ENCODE measurements around the gene PARM1. TPM values are rescaled to one million over a fixed set of nuclear protein-coding genes. Genes with fewer than 3 reads are reported as not detected.

The PARM1 gene
- total and polyA plus RNA-seq, 2 experiments from 2014 or later: 107 to 154 TPM

GRCh38 chr4:74942251-74942917 lies 9.5 kb downstream of the PARM1 start:
- Histone ChIP-seq H3K27me3 (no peaks in the 10 kb centered on the region), H3K9me2 (replicated peaks; ENCODE audit: insufficient read depth) (no peaks in the 10 kb centered on the region), H4K20me1 (ENCODE audit: insufficient read depth, poor library complexity, severe bottlenecking) (no peaks in the 10 kb centered on the region), H3K9me3 (ENCODE audit: low read depth) (no peaks in the 10 kb centered on the region), H2AFZ (no peak overlapping the region), H3K4me1 (ENCODE audit: insufficient read depth) (peaks cover 17% of the 10 kb centered on the region), H3K4me2 (no peak overlapping the region), H3K36me3 (replicated peaks; ENCODE audit: insufficient read depth, low read depth) (no peaks in the 10 kb centered on the region), H3K79me2 (peaks cover 89% of the 10 kb centered on the region), H3K4me3 (no peak overlapping the region), H3K27ac (peak overlapping the region; percentile 24)
- 65% methylated on average over 3 of the region's 3 CpGs for WGBS (ENCODE audit: low lambda C conversion rate, missing lambda C conversion rate)
- no peak for TF ChIP-seq EZH2phosphoT487 (IDR thresholded peaks at IDR 0.05; ENCODE audit: low read depth, severe bottlenecking, unreplicated experiment)
- no peak for TF ChIP-seq EZH2 (IDR thresholded peaks at IDR 0.05; ENCODE audit: borderline replicate concordance)
- TF ChIP-seq, protein P1, sequence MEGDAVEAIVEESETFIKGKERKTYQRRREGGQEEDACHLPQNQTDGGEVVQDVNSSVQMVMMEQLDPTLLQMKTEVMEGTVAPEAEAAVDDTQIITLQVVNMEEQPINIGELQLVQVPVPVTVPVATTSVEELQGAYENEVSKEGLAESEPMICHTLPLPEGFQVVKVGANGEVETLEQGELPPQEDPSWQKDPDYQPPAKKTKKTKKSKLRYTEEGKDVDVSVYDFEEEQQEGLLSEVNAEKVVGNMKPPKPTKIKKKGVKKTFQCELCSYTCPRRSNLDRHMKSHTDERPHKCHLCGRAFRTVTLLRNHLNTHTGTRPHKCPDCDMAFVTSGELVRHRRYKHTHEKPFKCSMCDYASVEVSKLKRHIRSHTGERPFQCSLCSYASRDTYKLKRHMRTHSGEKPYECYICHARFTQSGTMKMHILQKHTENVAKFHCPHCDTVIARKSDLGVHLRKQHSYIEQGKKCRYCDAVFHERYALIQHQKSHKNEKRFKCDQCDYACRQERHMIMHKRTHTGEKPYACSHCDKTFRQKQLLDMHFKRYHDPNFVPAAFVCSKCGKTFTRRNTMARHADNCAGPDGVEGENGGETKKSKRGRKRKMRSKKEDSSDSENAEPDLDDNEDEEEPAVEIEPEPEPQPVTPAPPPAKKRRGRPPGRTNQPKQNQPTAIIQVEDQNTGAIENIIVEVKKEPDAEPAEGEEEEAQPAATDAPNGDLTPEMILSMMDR (IDR thresholded peaks at IDR 0.05; ENCODE audit: poor library complexity): no peak
- no peak for DNase-seq (ENCODE audit: low spot score)

- 88% methylated on average over 3 of the region's 3 CpGs for WGBS (ENCODE audit: low lambda C conversion rate, missing lambda C conversion rate)
- no peak for DNase-seq (ENCODE audit: low spot score)
- no peak for TF ChIP-seq EZH2phosphoT487 (IDR thresholded peaks at IDR 0.05; ENCODE audit: low read depth, severe bottlenecking, unreplicated experiment)
- TF ChIP-seq, protein P1 (IDR thresholded peaks at IDR 0.05; ENCODE audit: poor library complexity): no peak
Measured at GRCh38 chr4:74942918-74943253, 10.0 kb downstream of the PARM1 start.

DNA sequence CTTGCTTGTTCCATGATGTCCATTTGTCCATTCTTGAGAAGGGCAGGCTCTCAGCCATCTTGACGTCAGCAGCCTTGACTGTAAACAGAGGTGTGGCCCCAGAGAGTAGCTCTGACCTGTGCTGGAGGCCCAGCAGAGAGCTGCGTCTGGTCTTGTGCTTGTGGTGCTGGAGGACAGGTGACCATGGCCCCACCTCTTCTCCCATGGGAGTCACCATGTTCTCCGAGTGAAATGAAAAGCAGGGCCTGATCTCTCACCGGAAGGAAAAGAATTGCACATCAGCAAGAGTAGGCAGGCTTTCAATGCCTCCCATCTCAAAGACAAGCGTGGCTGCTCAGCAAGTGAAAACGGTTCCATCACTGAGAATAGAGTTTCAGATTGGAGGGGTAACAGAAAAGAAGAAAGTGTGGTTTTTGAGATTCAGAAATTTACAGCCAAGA lies 11.5 kb downstream of the PARM1 start:
- H3K9me3 ChIP-seq (ENCODE audit: low read depth): no peaks in the 10 kb centered on the region
- DNase-seq (ENCODE audit: low spot score): peak; percentile 43
- no peaks in the 10 kb centered on the region for H3K27me3 ChIP-seq
- H3K4me3 ChIP-seq: no peak overlapping the region
- WGBS (ENCODE audit: low lambda C conversion rate, missing lambda C conversion rate): 84% methylated on average over 6 of the region's 6 CpGs
- H3K79me2 ChIP-seq: peaks cover 69% of the 10 kb centered on the region
- no peaks in the 10 kb centered on the region for H3K9me2 ChIP-seq (replicated peaks; ENCODE audit: insufficient read depth)
- peak overlapping the region; percentile 53 for H3K27ac ChIP-seq
- H3K4me1 ChIP-seq (ENCODE audit: insufficient read depth): peaks cover 14% of the 10 kb centered on the region
- no peak overlapping the region for H2AFZ ChIP-seq
- H3K4me2 ChIP-seq: no peak overlapping the region
- no peaks in the 10 kb centered on the region for H4K20me1 ChIP-seq (ENCODE audit: insufficient read depth, poor library complexity, severe bottlenecking)
- no peak for TF ChIP-seq EZH2phosphoT487 (IDR thresholded peaks at IDR 0.05; ENCODE audit: low read depth, severe bottlenecking, unreplicated experiment)
- no peak for TF ChIP-seq EZH2 (IDR thresholded peaks at IDR 0.05; ENCODE audit: borderline replicate concordance)
- TF ChIP-seq, protein P1 (IDR thresholded peaks at IDR 0.05; ENCODE audit: poor library complexity): no peak
- no peaks in the 10 kb centered on the region for H3K36me3 ChIP-seq (replicated peaks; ENCODE audit: insufficient read depth, low read depth)

More at GRCh38 chr4:74942918-74943253, 10.0 kb downstream of the PARM1 start:
- H3K4me1 ChIP-seq (ENCODE audit: insufficient read depth): peaks cover 17% of the 10 kb centered on the region
- no peak overlapping the region for H3K4me2 ChIP-seq
- H4K20me1 ChIP-seq (ENCODE audit: insufficient read depth, poor library complexity, severe bottlenecking): no peaks in the 10 kb centered on the region
- H3K79me2 ChIP-seq: peaks cover 84% of the 10 kb centered on the region
- no peak overlapping the region for H2AFZ ChIP-seq
- H3K27ac ChIP-seq: peak overlapping the region; percentile 24
- H3K27me3 ChIP-seq: no peaks in the 10 kb centered on the region
- H3K9me2 ChIP-seq (replicated peaks; ENCODE audit: insufficient read depth): no peaks in the 10 kb centered on the region
- H3K4me3 ChIP-seq: no peak overlapping the region
- no peaks in the 10 kb centered on the region for H3K9me3 ChIP-seq (ENCODE audit: low read depth)
- H3K36me3 ChIP-seq (replicated peaks; ENCODE audit: insufficient read depth, low read depth): no peaks in the 10 kb centered on the region

All from hepatocyte (in vitro differentiated cells).